IgD-negative memory B cell (primary cell): ENCODE measurements around the gene KCNJ11. TPM values are rescaled to one million over a fixed set of nuclear protein-coding genes. Genes with fewer than 3 reads are reported as not detected.

Experiments used
- H3K27ac Mint-ChIP-seq, 3 donors: one replicate each; pipeline ENCODE4 v1.8.0; 2020 to 2022; ENCODE audit warnings: mild to moderate bottlenecking in 3 of 3, mixed read lengths in 3 of 3, moderate library complexity in 1 of 3
- H3K27me3 Mint-ChIP-seq: one replicate; pipeline ENCODE4 v1.8.0; 2021; ENCODE audit warnings: mixed read lengths
- H3K36me3 Mint-ChIP-seq: one replicate; pipeline ENCODE4 v1.8.0; 2020; ENCODE audit warnings: mild to moderate bottlenecking, mixed read lengths
- H3K4me1 Mint-ChIP-seq, 3 donors: one replicate each; pipeline ENCODE4 v1.8.0; 2020 to 2022; ENCODE audit warnings: mixed read lengths in 3 of 3, mild to moderate bottlenecking in 1 of 3
- H3K4me3 Mint-ChIP-seq, 4 donors: one replicate each; pipeline ENCODE4 v1.8.0; 2020 to 2022; ENCODE audit warnings: mild to moderate bottlenecking in 4 of 4, mixed read lengths in 4 of 4, moderate library complexity in 3 of 4
- H3K9me3 Mint-ChIP-seq, 3 donors: one replicate each; pipeline ENCODE4 v1.8.0; 2020 to 2021; ENCODE audit warnings: mixed read lengths in 3 of 3, mild to moderate bottlenecking in 1 of 3
- polyA plus RNA-seq: library from polyadenylated mRNA; unstranded; fragments of 300-500 nt; fragmentation: Illumina TruSeq; gene quantifications from one replicate; pipeline ENCODE4 v1.2.3, GENCODE V29; 2021

The KCNJ11 gene
- polyA plus RNA-seq, 1 donor from 2014 or later, result 0.80 TPM

DNA sequence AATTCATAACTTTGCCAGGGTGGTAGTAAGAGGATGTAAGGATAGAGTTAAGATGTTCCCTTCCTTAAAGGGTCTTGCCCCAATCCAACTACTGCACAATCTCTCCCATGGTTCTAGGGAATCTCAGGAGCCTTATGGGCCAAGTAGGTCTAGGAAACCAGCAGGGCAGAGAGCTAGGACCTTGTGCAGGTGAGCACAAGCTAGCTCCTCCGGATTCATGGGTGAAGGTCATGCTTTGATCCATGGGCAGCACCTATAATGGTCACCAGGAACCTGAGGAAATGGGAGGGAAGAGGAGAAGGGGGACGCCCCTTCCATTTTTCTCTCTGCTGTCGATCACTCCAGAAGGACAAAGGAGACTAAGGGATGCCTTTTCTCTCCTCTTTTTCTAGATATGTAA, 16.8 kb downstream of the KCNJ11 start:
- peaks cover 3% of the 10 kb centered on the region for H3K27me3 Mint-ChIP-seq
- H3K4me3 Mint-ChIP-seq, result no peak overlapping the region
- H3K9me3 Mint-ChIP-seq, result peaks cover 17 to 45% (median 22%) of the 10 kb centered on the region in 3 donors
- H3K36me3 Mint-ChIP-seq, result peaks cover 4% of the 10 kb centered on the region
- peak overlapping the region in 1 of 3 donors; percentile 16 for H3K27ac Mint-ChIP-seq
- no peaks in the 10 kb centered on the region for H3K4me1 Mint-ChIP-seq

- H3K4me3 Mint-ChIP-seq, result no peak overlapping the region
- H3K9me3 Mint-ChIP-seq, result peaks cover 17 to 45% (median 22%) of the 10 kb centered on the region in 3 donors
- peaks cover 5% of the 10 kb centered on the region for H3K36me3 Mint-ChIP-seq
- no peaks in the 10 kb centered on the region for H3K4me1 Mint-ChIP-seq
- peaks cover 3% of the 10 kb centered on the region for H3K27me3 Mint-ChIP-seq
- H3K27ac Mint-ChIP-seq, result no peak overlapping the region
Measured at GRCh38 chr11:17369684-17370243, 18.7 kb downstream of the KCNJ11 start.

GRCh38 chr11:17369094-17369493, 19.4 kb downstream of the KCNJ11 start:
- Mint-ChIP-seq H3K36me3 (peaks cover 5% of the 10 kb centered on the region), H3K9me3 (peaks cover 17 to 45% (median 22%) of the 10 kb centered on the region in 3 donors), H3K27ac (no peak overlapping the region), H3K4me3 (no peak overlapping the region), H3K27me3 (peaks cover 3% of the 10 kb centered on the region), H3K4me1 (no peaks in the 10 kb centered on the region)

DNA sequence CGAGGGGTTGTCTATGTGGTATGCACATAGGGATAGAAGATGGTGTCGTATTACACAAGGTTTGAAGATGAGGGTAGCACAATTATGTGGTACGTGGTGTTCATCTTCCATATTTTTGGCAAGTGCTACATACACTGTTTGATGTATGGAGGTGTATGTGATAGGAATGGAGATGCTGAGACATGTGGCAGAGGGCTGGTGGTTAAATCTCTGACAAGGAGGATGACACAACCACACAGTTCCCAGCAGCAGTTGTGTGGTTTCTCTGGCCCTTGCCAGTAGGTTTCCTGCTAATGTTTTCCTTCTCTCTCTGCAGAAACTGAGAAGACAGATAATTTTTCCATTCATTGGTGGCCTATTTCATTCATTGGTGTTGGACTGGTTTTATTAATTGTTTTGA, 19.9 kb downstream of the KCNJ11 start:
- no peak overlapping the region for H3K27ac Mint-ChIP-seq
- peaks cover 17 to 45% (median 22%) of the 10 kb centered on the region in 3 donors for H3K9me3 Mint-ChIP-seq
- H3K27me3 Mint-ChIP-seq, result peaks cover 3% of the 10 kb centered on the region
- H3K4me3 Mint-ChIP-seq, result no peak overlapping the region
- H3K4me1 Mint-ChIP-seq, result no peaks in the 10 kb centered on the region
- peaks cover 5% of the 10 kb centered on the region for H3K36me3 Mint-ChIP-seq

- H3K9me3 Mint-ChIP-seq, result peaks cover 12 to 32% (median 14%) of the 10 kb centered on the region in 3 donors
- H3K4me3 Mint-ChIP-seq, result no peak overlapping the region
- no peaks in the 10 kb centered on the region for H3K4me1 Mint-ChIP-seq
- peaks cover 3% of the 10 kb centered on the region for H3K27me3 Mint-ChIP-seq
- no peak overlapping the region for H3K27ac Mint-ChIP-seq
- H3K36me3 Mint-ChIP-seq, result peaks cover 4% of the 10 kb centered on the region
Measured at GRCh38 chr11:17366495-17366894, 22.0 kb downstream of the KCNJ11 start.

DNA sequence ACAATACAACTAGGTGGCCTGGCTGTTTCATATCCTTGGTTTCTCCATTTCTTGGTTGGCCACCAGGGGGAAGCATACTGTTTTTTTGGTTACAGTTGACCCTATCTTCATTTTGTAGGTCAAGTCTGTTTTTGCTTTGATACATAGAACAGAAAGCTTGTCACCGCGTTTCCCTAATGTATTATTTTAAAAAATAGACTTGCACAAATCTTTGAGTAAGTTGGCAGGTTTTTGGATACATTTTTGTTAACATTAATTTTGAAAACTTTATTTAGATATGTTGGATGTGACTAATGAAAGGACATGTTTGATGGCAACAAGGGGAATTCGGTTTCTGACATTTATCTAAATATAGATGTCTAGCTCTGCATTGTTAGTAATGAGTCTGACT, 33.9 kb downstream of the KCNJ11 start:
- Mint-ChIP-seq H3K27ac (peak overlapping the region in 2 of 3 donors; percentile 2 to 43), H3K4me3 (peak overlapping the region; percentile 21 to 93 (median 86))

DNA sequence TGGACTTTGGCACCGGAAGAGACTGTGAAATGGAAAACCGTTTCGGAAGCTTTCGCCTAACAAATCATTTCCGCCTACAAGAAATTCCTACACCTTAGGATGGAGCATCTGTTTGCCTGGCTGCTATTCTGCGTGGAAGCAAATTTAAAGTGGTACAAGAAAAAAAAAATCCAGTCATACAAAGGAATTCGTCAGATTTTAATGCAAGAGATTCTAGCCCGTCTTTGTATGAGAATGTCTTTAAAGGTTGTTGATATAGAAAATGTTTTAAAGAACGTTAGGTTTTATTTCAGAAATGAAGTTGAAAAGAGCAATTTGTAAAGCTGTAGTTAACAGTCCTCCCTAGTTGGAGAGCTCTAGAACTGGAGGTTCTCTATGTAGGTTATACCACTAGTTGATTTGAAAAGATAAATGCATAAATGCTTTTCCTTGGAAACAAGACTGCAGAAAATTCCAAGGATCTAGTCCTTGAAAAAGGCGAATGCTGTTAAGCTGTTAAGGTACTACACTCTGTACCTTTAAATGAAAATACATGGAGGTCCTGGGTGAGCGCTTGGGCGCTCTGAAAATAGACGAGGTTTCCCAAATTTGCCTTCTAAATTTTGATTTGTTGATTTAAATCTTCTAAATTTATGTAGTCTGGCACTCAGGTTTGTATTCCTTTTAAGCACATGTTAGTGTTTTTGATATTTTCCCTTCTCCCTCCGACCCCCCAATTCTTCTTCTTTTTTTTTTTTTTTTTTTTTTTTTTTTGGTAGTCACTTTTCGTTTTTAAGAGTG, 34.4 kb downstream of the KCNJ11 start:
- peaks cover 1 to 8% (median 3%) of the 10 kb centered on the region in 3 donors for H3K9me3 Mint-ChIP-seq
- H3K4me3 Mint-ChIP-seq, result peak overlapping the region; percentile 80 to 96 (median 90)
- H3K36me3 Mint-ChIP-seq, result no peaks in the 10 kb centered on the region
- peak overlapping the region; percentile 2 to 59 (median 43) for H3K27ac Mint-ChIP-seq
- peaks cover 30% of the 10 kb centered on the region for H3K27me3 Mint-ChIP-seq
- peaks cover 17 to 31% (median 22%) of the 10 kb centered on the region in 3 donors for H3K4me1 Mint-ChIP-seq

More for the DNA sequence above, 33.9 kb downstream of the KCNJ11 start:
- peaks cover 30% of the 10 kb centered on the region for H3K27me3 Mint-ChIP-seq
- peaks cover 3 to 10% (median 5%) of the 10 kb centered on the region in 3 donors for H3K9me3 Mint-ChIP-seq
- peaks cover 17 to 31% (median 22%) of the 10 kb centered on the region in 3 donors for H3K4me1 Mint-ChIP-seq
- H3K36me3 Mint-ChIP-seq, result no peaks in the 10 kb centered on the region

DNA sequence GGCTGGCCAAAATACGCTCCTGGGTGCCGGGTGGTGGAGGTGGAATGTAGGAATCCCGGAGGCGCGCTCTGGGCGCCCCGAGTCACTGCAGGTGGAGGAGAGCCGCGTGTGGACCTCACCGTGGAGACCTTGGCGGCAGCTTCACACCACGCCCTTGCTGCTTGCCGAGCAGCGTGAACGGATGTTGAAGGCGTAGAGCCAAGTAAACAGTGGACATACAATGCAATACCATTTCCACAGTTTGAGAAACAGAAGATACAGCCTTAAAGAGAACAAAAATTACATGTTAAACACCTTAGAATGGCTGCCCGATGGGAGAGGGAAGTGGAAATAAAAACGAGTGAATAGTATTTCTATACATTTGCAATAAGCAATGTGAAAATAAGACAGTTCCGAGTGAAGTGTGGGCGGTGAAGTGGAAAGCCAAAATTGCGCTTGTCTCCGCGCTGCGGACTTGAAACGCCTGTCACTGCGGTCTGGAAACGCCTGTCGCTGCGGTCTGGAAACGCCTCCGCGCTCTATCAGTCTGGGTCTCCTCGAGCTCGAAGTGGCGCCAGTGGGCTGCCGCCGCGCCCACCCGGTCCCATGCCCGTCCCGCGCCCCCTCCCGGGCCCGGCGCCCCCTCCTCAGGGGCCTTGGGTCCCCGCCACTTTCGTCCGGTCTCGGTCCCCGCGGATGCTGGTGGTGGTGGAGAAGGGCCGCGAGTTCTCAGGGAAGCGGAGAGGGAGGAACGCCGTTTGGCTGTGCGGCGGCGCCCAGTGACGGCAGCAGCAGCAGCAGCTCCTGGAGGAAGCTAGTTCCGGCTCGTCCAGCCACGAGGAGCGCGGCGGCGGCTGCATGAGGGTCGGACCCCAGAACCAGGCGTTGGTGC, 35.3 kb downstream of the KCNJ11 start:
- Mint-ChIP-seq H3K9me3 (peaks cover 0 to 7% (median 3%) of the 10 kb centered on the region in 3 donors), H3K27me3 (peaks cover 30% of the 10 kb centered on the region)

GRCh38 chr11:17351510-17352176, 36.8 kb downstream of the KCNJ11 start, which contains the start of gene NCR3LG1:
Gene NCR3LG1 (plus strand): TSS chr11:17351800. CDS start chr11:17351970, 170 bp downstream.
- Mint-ChIP-seq H3K4me3 (peak within 1 kb of the TSS; percentile 80 to 96 (median 92)), H3K9me3 (peaks cover 0 to 7% (median 3%) of the 10 kb centered on the region in 3 donors), H3K27me3 (peaks cover 30% of the 10 kb centered on the region), H3K27ac (peak within 1 kb of the TSS; percentile 83 to 86 (median 83)), H3K4me1 (peaks cover 17 to 31% (median 22%) of the 10 kb centered on the region in 3 donors), H3K36me3 (no peaks in the 10 kb centered on the region)

More for the DNA sequence above, 35.3 kb downstream of the KCNJ11 start:
- peak overlapping the region; percentile 79 to 86 (median 83) for H3K27ac Mint-ChIP-seq
- peak overlapping the region; percentile 80 to 96 (median 90) for H3K4me3 Mint-ChIP-seq
- H3K36me3 Mint-ChIP-seq, result no peaks in the 10 kb centered on the region
- peaks cover 17 to 31% (median 22%) of the 10 kb centered on the region in 3 donors for H3K4me1 Mint-ChIP-seq

- H3K36me3 Mint-ChIP-seq, result no peaks in the 10 kb centered on the region
- H3K27ac Mint-ChIP-seq, result peak overlapping the region in 1 of 3 donors; percentile 83
- H3K4me1 Mint-ChIP-seq, result peaks cover 17 to 31% (median 22%) of the 10 kb centered on the region in 3 donors
Measured at GRCh38 chr11:17351172-17351509, 37.3 kb downstream of the KCNJ11 start.

DNA sequence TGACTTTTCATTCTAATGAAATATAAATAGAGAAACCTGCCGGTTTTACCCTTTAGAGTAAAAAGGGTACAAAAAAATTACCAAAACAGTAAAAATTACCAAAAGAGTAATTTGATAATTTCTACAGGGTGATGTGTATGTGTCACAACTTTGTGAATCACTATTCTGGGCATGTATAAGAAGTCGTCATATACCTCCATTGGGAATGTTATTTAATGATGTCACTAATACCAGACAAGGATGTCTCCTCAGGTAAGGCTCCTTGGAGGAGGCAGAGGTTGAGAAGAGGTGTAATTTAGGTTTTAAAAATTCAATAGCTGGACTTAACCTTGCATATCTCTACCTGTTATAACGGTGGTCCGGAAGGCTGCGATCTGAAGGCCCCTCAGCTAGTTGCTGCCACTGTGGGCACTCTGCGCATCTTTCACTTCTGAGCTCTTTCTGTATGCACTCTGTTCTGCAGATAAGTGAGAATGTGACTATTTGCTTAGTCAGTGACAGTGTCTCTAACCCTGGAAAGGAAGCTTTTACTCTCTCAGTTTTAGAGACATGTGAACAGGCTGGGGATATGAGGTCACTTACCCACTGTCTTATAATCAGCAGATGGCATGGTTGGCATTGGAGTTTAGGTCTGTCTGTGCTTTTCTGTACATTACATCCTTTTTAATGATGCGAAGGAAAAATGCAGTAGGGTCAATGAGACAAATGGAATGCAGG, 37.8 kb downstream of the KCNJ11 start:
- Mint-ChIP-seq H3K27ac (peak overlapping the region in 1 of 3 donors; percentile 83), H3K4me3 (peak overlapping the region in 3 of 4 donors; percentile 80 to 93 (median 92)), H3K9me3 (peaks cover 0 to 5% (median 0%) of the 10 kb centered on the region in 3 donors), H3K27me3 (peaks cover 27% of the 10 kb centered on the region), H3K4me1 (peaks cover 17 to 31% (median 22%) of the 10 kb centered on the region in 3 donors), H3K36me3 (no peaks in the 10 kb centered on the region)

More at GRCh38 chr11:17351172-17351509, 37.3 kb downstream of the KCNJ11 start:
- H3K9me3 Mint-ChIP-seq, result peaks cover 0 to 7% (median 0%) of the 10 kb centered on the region in 3 donors
- H3K4me3 Mint-ChIP-seq, result peak overlapping the region in 3 of 4 donors; percentile 80 to 93 (median 92)
- peaks cover 27% of the 10 kb centered on the region for H3K27me3 Mint-ChIP-seq

DNA sequence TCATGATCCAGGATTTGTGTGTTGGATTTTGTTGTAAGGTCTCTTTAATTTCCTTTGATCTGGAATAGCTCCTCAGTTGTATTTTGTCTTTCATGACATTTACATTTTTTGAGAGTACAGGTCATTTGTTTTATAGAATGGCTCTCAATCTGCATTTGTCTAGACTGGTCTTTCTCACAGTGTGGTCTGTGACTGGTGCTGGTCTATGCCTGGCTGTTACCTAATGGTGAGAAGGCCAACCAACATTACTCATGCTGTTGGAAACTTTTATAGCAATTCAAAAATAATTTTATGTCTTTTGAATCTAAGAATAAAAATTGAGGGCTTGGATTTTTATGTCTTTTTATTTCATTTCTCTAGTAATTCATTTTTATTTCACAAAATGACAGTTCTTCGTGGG, 40.8 kb downstream of the KCNJ11 start:
- peaks cover 14% of the 10 kb centered on the region for H3K27me3 Mint-ChIP-seq
- no peak overlapping the region for H3K27ac Mint-ChIP-seq
- H3K4me1 Mint-ChIP-seq, result peaks cover 9 to 13% (median 12%) of the 10 kb centered on the region in 3 donors
- no peaks in the 10 kb centered on the region for H3K36me3 Mint-ChIP-seq
- H3K4me3 Mint-ChIP-seq, result no peak overlapping the region
- no peaks in the 10 kb centered on the region for H3K9me3 Mint-ChIP-seq

DNA sequence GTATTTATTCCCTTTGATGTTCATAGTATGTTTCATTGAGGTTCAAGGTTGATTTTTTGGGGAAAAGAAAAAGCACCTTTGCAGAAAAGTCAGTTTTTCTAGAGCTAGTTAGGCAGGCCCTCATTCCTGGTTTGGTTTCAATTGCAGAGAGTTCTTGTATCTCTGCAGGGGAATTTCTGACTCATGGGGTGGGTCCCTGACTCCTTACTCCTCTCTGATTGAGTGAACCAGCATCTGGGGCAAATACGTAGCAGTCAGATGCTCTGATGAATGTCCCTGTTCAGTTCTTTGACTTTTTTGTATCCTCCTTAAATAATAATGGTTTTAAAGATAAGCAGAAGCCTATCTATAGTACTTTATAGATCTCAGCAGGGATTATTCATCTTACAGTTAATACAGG, 44.6 kb downstream of the KCNJ11 start:
- Mint-ChIP-seq H3K27ac (no peak overlapping the region), H3K4me3 (no peak overlapping the region), H3K36me3 (no peaks in the 10 kb centered on the region), H3K9me3 (no peaks in the 10 kb centered on the region), H3K4me1 (no peaks in the 10 kb centered on the region), H3K27me3 (no peaks in the 10 kb centered on the region)
